ENCODE data around the gene SETMAR. TPM values are rescaled to one million over a fixed set of nuclear protein-coding genes. Genes with fewer than 3 reads are reported as not detected.
A peak's percentile ranks its signal among the peaks of the same experiment; 100 is the strongest.

SETMAR gene
- polyA plus RNA-seq, 1 donor (not counting 4 experiments of a cell fraction or from before 2014, with no cell fraction given), result 12.7 TPM

GRCh38 chr3:4306091-4306490, 2.9 kb downstream of the SETMAR start:
- H3K79me2 ChIP-seq (ENCODE audit: control insufficient read depth, insufficient read depth, low read length), result peaks cover 5% of the 10 kb centered on the region
- no peak for TF ChIP-seq EZH2 (IDR thresholded peaks at IDR 0.05; ENCODE audit: low read length)
- no peak for TF ChIP-seq CTCF (optimal IDR thresholded peaks at IDR 0.05 in 1 of 3, IDR thresholded peaks at IDR 0.05 in 1 of 3, conservative IDR thresholded peaks at IDR 0.05 in 1 of 3; ENCODE audit: extremely low read depth in 1 of 3, insufficient read depth in 2 of 3, low read length in 3 of 3)
- peak overlapping the region; percentile 59 for H3K4me2 ChIP-seq (ENCODE audit: control insufficient read depth, extremely low read depth, insufficient read depth, low read depth, low read length)
- no peaks in the 10 kb centered on the region for H3K27me3 ChIP-seq (ENCODE audit: control insufficient read depth, extremely low read depth, insufficient read depth, low read length)
- H3K4me3 ChIP-seq (ENCODE audit: control insufficient read depth in 2 of 3, extremely low read depth in 1 of 3, insufficient read depth in 2 of 3, low read depth in 1 of 3, low read length in 3 of 3), result peak overlapping the region in 1 of 3 experiments; percentile 21
- DNase-seq (ENCODE audit: low read depth, low spot score) (no peak), FAIRE-seq (no peak)
- dilution Hi-C loops (cut with MboI; ENCODE audit: extremely low pct_ligation_motif_present, low sequenced_read_pairs), result no loop called here
- H3K4me1 ChIP-seq (ENCODE audit: control insufficient read depth, extremely low read depth, insufficient read depth, low read length), result peaks cover 23% of the 10 kb centered on the region
- peak overlapping the region; percentile 15 for H2AFZ ChIP-seq (ENCODE audit: control insufficient read depth, low read length)
- no peak overlapping the region for H3K9ac ChIP-seq (ENCODE audit: control insufficient read depth, extremely low read depth, insufficient read depth, low read length)
- peaks cover 0 to 2% of the 10 kb centered on the region in 2 experiments for H3K36me3 ChIP-seq (ENCODE audit: control insufficient read depth in 2 of 2, extremely low read depth in 1 of 2, insufficient read depth in 2 of 2, low read length in 2 of 2)
- no peaks in the 10 kb centered on the region for H4K20me1 ChIP-seq (ENCODE audit: control insufficient read depth, extremely low read depth, insufficient read depth, low read length)
- no peaks in the 10 kb centered on the region for H3K9me1 ChIP-seq (ENCODE audit: control insufficient read depth, extremely low read depth, insufficient read depth, low read length)
- H3K27ac ChIP-seq (ENCODE audit: control insufficient read depth, insufficient read depth, low read length), result no peak overlapping the region
- H3K9me3 ChIP-seq (ENCODE audit: control insufficient read depth, low read depth, low read length), result no peaks in the 10 kb centered on the region

GRCh38 chr3:4306860-4307259, 3.7 kb downstream of the SETMAR start:
- Histone ChIP-seq H3K4me1 (ENCODE audit: control insufficient read depth, extremely low read depth, insufficient read depth, low read length) (peaks cover 23% of the 10 kb centered on the region), H3K79me2 (ENCODE audit: control insufficient read depth, insufficient read depth, low read length) (peaks cover 5% of the 10 kb centered on the region), H3K9me3 (ENCODE audit: control insufficient read depth, low read depth, low read length) (no peaks in the 10 kb centered on the region), H3K9ac (ENCODE audit: control insufficient read depth, extremely low read depth, insufficient read depth, low read length) (no peak overlapping the region), H3K4me2 (ENCODE audit: control insufficient read depth, extremely low read depth, insufficient read depth, low read depth, low read length) (peak overlapping the region; percentile 59), H3K27me3 (ENCODE audit: control insufficient read depth, extremely low read depth, insufficient read depth, low read length) (no peaks in the 10 kb centered on the region), H2AFZ (ENCODE audit: control insufficient read depth, low read length) (no peak overlapping the region), H3K4me3 (ENCODE audit: control insufficient read depth in 2 of 3, extremely low read depth in 1 of 3, insufficient read depth in 2 of 3, low read depth in 1 of 3, low read length in 3 of 3) (no peak overlapping the region), H3K27ac (ENCODE audit: control insufficient read depth, insufficient read depth, low read length) (no peak overlapping the region), H4K20me1 (ENCODE audit: control insufficient read depth, extremely low read depth, insufficient read depth, low read length) (no peaks in the 10 kb centered on the region), H3K9me1 (ENCODE audit: control insufficient read depth, extremely low read depth, insufficient read depth, low read length) (no peaks in the 10 kb centered on the region), H3K36me3 (ENCODE audit: control insufficient read depth in 2 of 2, extremely low read depth in 1 of 2, insufficient read depth in 2 of 2, low read length in 2 of 2) (peaks cover 0 to 2% of the 10 kb centered on the region in 2 experiments)
- DNase-seq (ENCODE audit: low read depth, low spot score) (no peak), FAIRE-seq (no peak)
- dilution Hi-C loops (cut with MboI; ENCODE audit: extremely low pct_ligation_motif_present, low sequenced_read_pairs), result no loop called here
- TF ChIP-seq CTCF (optimal IDR thresholded peaks at IDR 0.05 in 1 of 3, IDR thresholded peaks at IDR 0.05 in 1 of 3, conservative IDR thresholded peaks at IDR 0.05 in 1 of 3; ENCODE audit: extremely low read depth in 1 of 3, insufficient read depth in 2 of 3, low read length in 3 of 3) (no peak), EZH2 (IDR thresholded peaks at IDR 0.05; ENCODE audit: low read length) (no peak)

Data from keratinocyte (primary cell).